Activated T-cell treated with anti-CD3 and anti-CD28 coated beads, Interleukin-2, amount 50 U/mL, for 72 hours (primary cell): ENCODE measurements around the gene ADGRB3. TPM values are rescaled to one million over a fixed set of nuclear protein-coding genes. Genes with fewer than 3 reads are reported as not detected.
"Not testable (repeated sequence)": the region's sequence is repeated elsewhere in the genome, so short reads cannot be mapped to it uniquely, and the experiment has no call there.

Experiments used
- ATAC-seq, 2 donors: fragments of 150-1000 bp; cut with Tn5 transposase; replicated peaks in 1 of 2; 2 replicates each; pipeline ENCODE4 v1.10.0; 2021; ENCODE audit warnings: moderate library complexity in 2 of 2, mild to moderate bottlenecking in 1 of 2
- DNase-seq, 2 donors: peaks; one replicate each; pipeline ENCODE4 v3.0.0; 2021 to 2022; ENCODE audit warnings: mixed read lengths in 1 of 2
- H3K27ac Mint-ChIP-seq: one replicate; pipeline ENCODE4 v1.8.0; 2022; ENCODE audit warnings: mild to moderate bottlenecking, moderate library complexity, mixed read lengths
- H3K27me3 Mint-ChIP-seq: one replicate; pipeline ENCODE4 v1.8.0; 2022; ENCODE audit warnings: low read depth, mixed read lengths
- H3K36me3 Mint-ChIP-seq, 2 donors: one replicate each; pipeline ENCODE4 v1.8.0; 2022; ENCODE audit warnings: mixed read lengths in 2 of 2, mild to moderate bottlenecking in 1 of 2; ENCODE audit not compliant: insufficient read depth in 2 of 2
- H3K4me1 Mint-ChIP-seq: one replicate; pipeline ENCODE4 v1.8.0; 2022; ENCODE audit warnings: low read depth, mixed read lengths
- H3K4me3 Mint-ChIP-seq, 2 donors: one replicate each; pipeline ENCODE4 v1.8.0; 2022; ENCODE audit warnings: mild to moderate bottlenecking in 2 of 2, mixed read lengths in 2 of 2, moderate library complexity in 2 of 2
- H3K9me3 Mint-ChIP-seq, 2 donors: one replicate each; pipeline ENCODE4 v1.8.0; 2022; ENCODE audit warnings: mixed read lengths in 2 of 2
- total RNA-seq, 2 donors: library from RNA; stranded (reverse); gene quantifications; one replicate each; pipeline ENCODE4 v1.2.3, GENCODE V29; 2022

The ADGRB3 gene
- total RNA-seq, 2 donors from 2014 or later = not detected

DNA sequence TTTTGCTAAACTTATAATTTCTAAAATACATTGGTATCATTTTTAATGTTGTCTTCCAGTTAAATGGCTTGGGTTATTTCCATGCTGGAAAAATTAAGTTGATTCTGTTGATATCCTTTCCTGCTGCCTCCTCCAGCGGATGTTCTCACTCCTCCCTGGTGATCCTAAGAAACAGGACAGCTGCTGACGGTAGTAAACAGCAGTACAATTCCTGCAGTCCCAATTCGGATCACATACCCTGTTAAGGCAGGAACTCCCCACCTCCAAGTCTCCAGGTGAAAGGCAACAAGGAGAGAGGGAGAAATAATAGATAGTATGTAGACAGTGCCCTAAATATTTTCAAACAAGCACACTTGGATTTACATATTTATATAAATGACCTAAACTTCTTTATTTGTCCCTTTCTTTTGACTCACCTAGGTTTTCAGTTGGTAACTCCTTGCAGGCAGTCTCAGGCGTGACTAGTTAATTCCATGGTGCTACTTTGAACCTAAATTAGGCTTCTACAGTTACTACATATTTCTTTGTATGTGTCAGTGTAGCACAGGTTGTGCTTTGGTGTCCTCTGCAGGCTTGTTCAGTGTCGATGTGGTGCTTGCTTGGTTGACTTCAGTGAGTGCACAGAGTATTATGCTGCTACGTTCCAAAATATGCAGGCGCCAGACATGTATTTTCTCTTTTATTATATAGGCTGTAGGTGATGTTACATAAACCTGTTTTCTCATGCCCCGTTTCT lies 126.0 kb downstream of the ADGRB3 start:
- Mint-ChIP-seq H3K36me3 (no peaks in the 10 kb centered on the region), H3K4me1 (no peaks in the 10 kb centered on the region), H3K9me3 (no peaks in the 10 kb centered on the region), H3K4me3 (no peak overlapping the region), H3K27me3 (no peaks in the 10 kb centered on the region), H3K27ac (no peak overlapping the region)
- no peak for DNase-seq
- ATAC-seq = no peak

DNA sequence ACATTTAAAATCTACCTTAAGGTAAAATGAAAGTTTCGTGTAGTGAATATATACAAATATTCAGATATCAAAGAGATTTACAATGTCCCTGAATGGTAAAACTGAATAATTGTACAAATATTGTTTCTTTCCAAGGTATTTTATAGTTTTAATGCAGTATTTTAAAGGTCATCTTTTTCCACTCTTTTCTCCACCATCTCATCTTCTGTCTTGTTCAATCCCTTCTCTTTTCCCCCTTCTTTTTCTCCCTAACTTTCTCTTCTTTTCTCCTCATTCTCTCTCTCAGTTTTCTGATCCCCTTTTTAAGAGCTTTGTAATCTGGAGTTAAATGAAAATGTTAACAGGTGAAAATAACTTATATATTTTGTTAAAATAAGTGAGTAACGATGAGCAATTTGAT lies 126.9 kb downstream of the ADGRB3 start:
- Mint-ChIP-seq H3K9me3 (no peaks in the 10 kb centered on the region), H3K4me3 (no peak overlapping the region), H3K27ac (no peak overlapping the region), H3K27me3 (no peaks in the 10 kb centered on the region), H3K36me3 (no peaks in the 10 kb centered on the region), H3K4me1 (no peaks in the 10 kb centered on the region)
- no peak for ATAC-seq
- DNase-seq = no peak

DNA sequence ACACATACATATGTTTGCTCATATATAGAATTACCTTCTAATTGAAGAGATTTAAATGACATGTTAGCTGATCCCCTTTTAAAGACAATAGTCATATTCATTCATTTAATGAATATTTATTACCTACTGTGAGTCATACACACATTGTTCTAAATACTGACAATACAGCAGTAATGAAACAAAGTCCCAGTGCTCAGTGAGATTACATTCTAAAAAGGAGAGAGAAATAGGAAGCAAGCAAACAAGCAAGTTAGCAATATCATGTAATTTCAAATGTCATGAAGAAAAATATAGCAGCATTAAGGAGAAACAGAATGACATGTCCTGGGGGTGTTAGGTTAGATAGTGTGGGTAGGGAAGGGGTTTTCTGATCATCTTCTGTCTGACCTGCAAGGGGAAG lies 136.3 kb downstream of the ADGRB3 start:
- DNase-seq (no peak), ATAC-seq (no peak)
- no peaks in the 10 kb centered on the region for H3K4me1 Mint-ChIP-seq
- no peaks in the 10 kb centered on the region for H3K36me3 Mint-ChIP-seq
- no peak overlapping the region for H3K27ac Mint-ChIP-seq
- H3K4me3 Mint-ChIP-seq = no peak overlapping the region
- H3K9me3 Mint-ChIP-seq = no peaks in the 10 kb centered on the region
- no peaks in the 10 kb centered on the region for H3K27me3 Mint-ChIP-seq

DNA sequence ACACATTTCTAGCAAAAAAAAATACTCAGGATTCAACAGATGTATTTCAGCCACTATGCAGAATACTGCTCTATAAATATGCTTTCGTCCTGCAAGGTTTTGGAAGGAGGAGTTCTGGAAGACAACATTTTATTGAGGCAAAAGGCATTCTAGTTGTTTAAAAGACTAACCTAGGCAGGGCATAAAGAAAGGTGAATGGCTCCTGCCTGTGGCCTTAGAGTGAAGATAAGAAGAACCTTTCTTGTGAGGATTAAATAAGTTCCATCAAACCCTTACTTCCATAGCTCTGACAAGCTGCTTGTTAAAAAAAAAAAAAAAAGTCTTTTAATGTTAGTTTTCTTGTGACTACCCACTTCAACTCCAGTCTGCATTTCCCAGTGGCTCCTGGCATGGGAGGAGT lies 139.8 kb downstream of the ADGRB3 start:
- no peaks in the 10 kb centered on the region for H3K4me1 Mint-ChIP-seq
- no peak for DNase-seq

DNA sequence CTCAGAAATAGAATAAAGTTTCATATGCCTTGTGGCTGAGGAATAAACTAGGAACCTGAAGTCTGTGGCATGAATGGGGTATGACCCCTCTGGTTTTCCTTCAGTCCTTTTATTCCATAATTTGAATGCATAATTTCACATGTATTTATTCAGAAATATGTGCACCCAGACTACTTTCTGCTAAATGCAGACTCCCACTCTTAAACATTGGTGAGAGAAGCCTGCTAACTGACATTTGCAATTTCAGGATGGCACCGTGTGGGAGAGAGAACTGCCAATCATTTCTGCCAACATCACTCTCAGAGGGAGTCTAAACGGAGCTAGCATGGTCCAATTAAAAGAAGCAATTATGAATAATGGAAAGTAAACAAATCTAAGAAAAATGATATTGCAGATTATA lies 141.3 kb downstream of the ADGRB3 start:
- Mint-ChIP-seq H3K27me3 (no peaks in the 10 kb centered on the region), H3K36me3 (no peaks in the 10 kb centered on the region), H3K9me3 (no peaks in the 10 kb centered on the region), H3K4me3 (no peak overlapping the region), H3K4me1 (no peaks in the 10 kb centered on the region), H3K27ac (no peak overlapping the region)
- DNase-seq (no peak), ATAC-seq (no peak)

More for the DNA sequence above, 139.8 kb downstream of the ADGRB3 start:
- no peaks in the 10 kb centered on the region for H3K9me3 Mint-ChIP-seq
- H3K27ac Mint-ChIP-seq = no peak overlapping the region
- no peaks in the 10 kb centered on the region for H3K36me3 Mint-ChIP-seq
- H3K27me3 Mint-ChIP-seq = no peaks in the 10 kb centered on the region
- no peak for ATAC-seq
- H3K4me3 Mint-ChIP-seq = no peak overlapping the region

DNA sequence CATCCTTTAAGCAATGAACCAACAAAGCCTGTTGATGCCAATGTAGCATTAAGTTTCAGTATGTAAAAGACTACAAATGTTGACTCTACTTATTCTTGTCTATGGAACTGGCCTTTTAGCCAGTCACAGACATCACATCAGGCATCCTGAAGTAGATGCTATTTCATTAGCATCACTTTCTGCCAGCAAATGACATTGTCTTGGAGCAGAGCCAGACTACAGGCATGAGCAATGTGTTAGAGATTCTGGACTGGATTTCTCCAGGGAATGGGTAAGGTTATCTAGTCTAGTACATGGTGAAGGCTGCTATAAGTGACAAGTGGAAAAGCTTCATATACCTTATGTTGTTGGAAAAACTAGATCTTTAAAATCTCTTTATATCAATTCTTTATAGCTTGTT lies 142.9 kb downstream of the ADGRB3 start:
- Mint-ChIP-seq H3K27ac (no peak overlapping the region), H3K4me1 (no peaks in the 10 kb centered on the region), H3K9me3 (no peaks in the 10 kb centered on the region), H3K4me3 (no peak overlapping the region), H3K36me3 (no peaks in the 10 kb centered on the region), H3K27me3 (no peaks in the 10 kb centered on the region)
- DNase-seq (no peak), ATAC-seq (no peak)

DNA sequence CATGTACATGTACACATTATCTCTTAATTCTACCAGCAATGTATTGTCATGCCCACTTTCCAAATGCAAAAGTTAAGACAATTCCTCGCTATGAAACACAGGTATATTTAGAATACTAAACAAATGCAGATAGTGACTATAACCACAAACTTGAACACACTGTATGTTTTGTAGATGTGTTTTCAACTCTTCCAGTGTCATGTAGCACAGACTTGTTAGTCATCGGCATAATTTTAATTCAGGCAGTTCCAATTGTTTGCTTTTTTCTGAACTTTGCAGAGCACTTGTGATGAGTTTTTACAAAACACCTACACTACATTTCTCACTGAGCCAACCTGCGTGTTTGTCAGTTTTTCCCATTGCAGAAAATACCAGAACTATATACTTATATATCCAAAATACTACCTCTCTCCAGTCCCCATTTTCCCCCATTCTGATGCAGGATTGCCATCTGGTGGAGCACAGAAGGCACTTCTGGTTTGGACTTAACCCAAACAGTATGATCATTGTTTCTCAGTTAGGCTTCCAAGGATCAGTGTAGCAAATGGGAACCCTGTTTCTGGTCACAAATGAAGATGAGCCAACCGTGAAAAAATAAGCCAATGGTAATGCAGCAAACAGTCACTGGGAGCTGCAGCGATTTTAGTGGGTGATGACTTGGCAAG lies 143.4 kb downstream of the ADGRB3 start:
- DNase-seq (peak in 1 of 2 donors; percentile 1), ATAC-seq (no peak)
- Mint-ChIP-seq H3K36me3 (no peaks in the 10 kb centered on the region), H3K4me1 (no peaks in the 10 kb centered on the region), H3K9me3 (peaks cover 0 to 2% of the 10 kb centered on the region in 2 donors), H3K27me3 (no peaks in the 10 kb centered on the region), H3K27ac (no peak overlapping the region), H3K4me3 (no peak overlapping the region)

DNA sequence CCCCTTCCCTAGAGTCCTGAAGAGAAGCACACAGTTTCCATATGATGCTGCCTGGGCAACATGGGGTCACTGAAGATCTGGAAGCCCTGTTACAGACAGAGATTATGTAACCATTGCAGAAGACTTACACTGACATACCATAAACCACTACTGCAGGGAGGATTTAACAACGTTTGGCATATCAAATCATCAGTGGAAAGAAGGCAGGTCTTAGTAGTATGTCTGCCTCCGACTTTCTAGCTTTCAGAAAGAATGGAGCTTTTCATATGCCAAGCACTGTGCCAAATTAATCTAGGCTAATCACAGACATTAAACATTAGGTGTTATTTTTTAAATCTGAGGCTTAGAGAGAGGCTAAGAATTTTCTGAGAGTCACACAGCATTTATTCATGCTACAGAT lies 144.3 kb downstream of the ADGRB3 start:
- H3K9me3 Mint-ChIP-seq = peaks cover 0 to 2% of the 10 kb centered on the region in 2 donors
- DNase-seq = no peak
- H3K4me3 Mint-ChIP-seq = no peak overlapping the region
- H3K36me3 Mint-ChIP-seq = no peaks in the 10 kb centered on the region
- no peak for ATAC-seq
- no peaks in the 10 kb centered on the region for H3K27me3 Mint-ChIP-seq
- H3K27ac Mint-ChIP-seq = no peak overlapping the region
- no peaks in the 10 kb centered on the region for H3K4me1 Mint-ChIP-seq

DNA sequence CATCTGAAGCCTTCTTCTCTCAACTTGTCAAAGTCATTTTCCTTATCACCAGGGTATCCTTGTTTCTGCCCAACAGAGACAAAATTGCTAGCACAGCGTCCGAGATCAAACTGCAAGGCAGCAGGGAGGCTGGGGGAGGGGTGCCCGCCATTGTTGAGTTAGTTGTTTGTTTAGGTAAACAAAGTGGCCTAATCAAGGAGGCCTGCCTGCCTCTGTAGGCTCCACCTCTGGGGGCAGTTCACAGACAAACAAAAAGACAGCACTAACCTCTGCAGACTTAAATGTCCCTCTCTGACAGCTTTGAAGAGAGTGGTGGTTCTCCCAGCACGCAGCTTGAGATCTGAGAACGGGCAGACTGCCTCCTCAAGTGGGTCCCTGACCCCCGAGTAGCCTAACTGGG lies 155.0 kb downstream of the ADGRB3 start:
- ATAC-seq, H3K4me3 Mint-ChIP-seq, DNase-seq, H3K27ac Mint-ChIP-seq, H3K27me3 Mint-ChIP-seq, H3K4me1 Mint-ChIP-seq, H3K36me3 Mint-ChIP-seq: not testable (repeated sequence)
- peaks cover 0 to 12% of the 10 kb centered on the region in 2 donors for H3K9me3 Mint-ChIP-seq

DNA sequence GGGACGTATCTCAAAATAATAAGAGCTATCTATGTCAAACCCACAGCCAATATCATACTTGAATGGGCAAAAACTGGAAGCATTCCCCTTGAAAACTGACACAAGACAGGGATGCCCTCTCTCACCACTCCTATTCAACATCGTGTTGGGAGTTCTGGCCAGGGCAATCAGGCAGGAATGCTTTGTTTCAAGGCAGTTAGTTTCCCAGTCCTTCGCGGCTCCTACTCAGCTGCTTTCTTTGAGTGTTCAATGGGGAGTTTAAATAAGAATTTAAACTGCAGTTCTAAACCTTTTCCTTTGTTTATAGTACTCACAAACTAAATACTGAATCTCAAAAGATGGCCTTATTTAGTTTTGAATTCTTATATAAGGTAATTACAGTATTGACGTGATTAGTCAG lies 179.9 kb downstream of the ADGRB3 start:
- not testable (repeated sequence) for ATAC-seq, H3K9me3 Mint-ChIP-seq, H3K36me3 Mint-ChIP-seq, H3K4me1 Mint-ChIP-seq, H3K4me3 Mint-ChIP-seq, H3K27ac Mint-ChIP-seq, H3K27me3 Mint-ChIP-seq, DNase-seq

DNA sequence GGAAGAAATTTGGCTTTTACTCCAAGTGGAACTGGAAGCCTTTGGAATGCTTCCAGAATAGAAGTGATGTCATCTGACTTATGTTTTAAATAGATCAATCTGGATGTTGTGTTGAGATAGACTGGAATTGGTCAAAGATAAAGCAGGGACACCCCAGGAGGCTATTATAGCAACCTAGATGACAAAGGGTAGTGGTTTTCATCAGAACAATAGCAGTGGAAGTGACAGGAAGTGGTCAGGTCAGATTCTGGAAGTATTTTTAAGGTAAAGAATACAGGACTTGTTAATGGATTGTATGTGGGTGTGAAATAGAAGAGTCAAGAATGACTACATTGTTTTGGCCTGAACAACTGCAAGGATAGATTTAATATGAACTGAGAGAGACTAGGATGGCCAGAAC lies 191.4 kb downstream of the ADGRB3 start:
- no peaks in the 10 kb centered on the region for H3K27me3 Mint-ChIP-seq
- peaks cover 0 to 7% of the 10 kb centered on the region in 2 donors for H3K9me3 Mint-ChIP-seq
- H3K4me3 Mint-ChIP-seq = no peak overlapping the region
- no peaks in the 10 kb centered on the region for H3K36me3 Mint-ChIP-seq
- H3K27ac Mint-ChIP-seq = no peak overlapping the region
- DNase-seq = no peak
- H3K4me1 Mint-ChIP-seq = no peaks in the 10 kb centered on the region
- no peak for ATAC-seq

DNA sequence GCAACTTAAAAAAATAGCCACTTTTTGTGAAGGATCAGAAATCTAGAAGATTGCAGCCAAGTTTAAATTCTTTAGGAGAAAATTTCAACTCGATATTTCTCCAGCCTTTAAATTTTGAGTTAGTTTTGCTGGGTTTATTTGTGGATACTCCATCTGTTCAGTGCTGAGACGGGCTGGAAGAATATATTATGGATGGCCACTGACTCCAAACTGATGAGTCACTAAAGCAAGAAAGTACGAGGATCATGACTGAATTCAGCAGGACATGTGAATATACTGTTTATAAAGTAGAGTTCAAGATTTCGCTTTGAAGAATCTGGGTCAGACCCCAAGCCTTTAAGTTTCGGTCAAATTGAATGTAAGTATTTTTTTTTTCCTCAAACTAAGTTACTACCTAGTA lies 199.5 kb downstream of the ADGRB3 start:
- Mint-ChIP-seq H3K4me3 (no peak overlapping the region), H3K9me3 (peaks cover 0 to 9% of the 10 kb centered on the region in 2 donors), H3K27me3 (no peaks in the 10 kb centered on the region), H3K27ac (no peak overlapping the region), H3K36me3 (no peaks in the 10 kb centered on the region), H3K4me1 (no peaks in the 10 kb centered on the region)
- no peak for ATAC-seq
- no peak for DNase-seq

DNA sequence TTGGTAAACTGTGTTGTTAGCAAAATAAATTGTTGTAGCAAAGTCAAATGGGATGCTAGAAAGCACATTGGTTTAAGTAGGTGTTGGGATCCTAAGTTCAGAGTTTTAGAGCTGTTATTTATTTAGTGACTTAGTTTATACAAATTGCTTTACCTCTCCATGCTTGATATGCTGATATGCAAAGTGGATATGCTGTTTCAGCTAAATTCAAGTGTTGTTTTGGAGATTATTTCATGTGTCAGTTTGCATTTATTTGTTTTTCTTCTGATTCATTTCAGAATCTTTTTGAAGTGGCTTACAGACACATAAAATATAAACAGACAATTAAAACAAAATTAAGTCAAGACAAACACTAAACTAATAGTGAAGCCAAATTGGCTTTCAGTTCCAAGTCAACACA lies 203.5 kb downstream of the ADGRB3 start:
- DNase-seq (no peak), ATAC-seq (no peak)
- H3K27ac Mint-ChIP-seq = no peak overlapping the region
- H3K4me3 Mint-ChIP-seq = no peak overlapping the region
- H3K9me3 Mint-ChIP-seq = peaks cover 4 to 10% of the 10 kb centered on the region in 2 donors
- H3K36me3 Mint-ChIP-seq = no peaks in the 10 kb centered on the region
- H3K4me1 Mint-ChIP-seq = no peaks in the 10 kb centered on the region
- H3K27me3 Mint-ChIP-seq = no peaks in the 10 kb centered on the region

DNA sequence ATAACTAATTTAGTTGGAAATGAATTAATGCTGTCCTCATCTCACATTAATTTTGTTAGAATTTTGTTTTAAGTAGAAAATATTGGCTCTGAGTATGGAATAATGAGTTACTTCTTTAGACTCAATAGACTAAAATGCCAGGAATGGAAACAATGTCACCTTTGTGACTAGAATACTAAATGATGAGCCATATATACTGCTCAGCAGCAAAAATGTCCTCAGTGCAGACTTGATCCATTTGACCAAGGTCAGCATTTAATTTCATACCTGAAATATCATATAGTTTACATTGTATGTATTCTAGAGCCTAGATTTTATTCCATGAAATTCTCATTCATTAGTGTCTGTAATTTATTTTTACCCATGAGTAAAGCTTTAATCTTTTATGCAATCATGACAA lies 217.7 kb downstream of the ADGRB3 start:
- H3K9me3 Mint-ChIP-seq = peaks cover 2 to 4% of the 10 kb centered on the region in 2 donors
- no peak for ATAC-seq
- H3K4me1 Mint-ChIP-seq = no peaks in the 10 kb centered on the region
- no peaks in the 10 kb centered on the region for H3K36me3 Mint-ChIP-seq
- no peak overlapping the region for H3K27ac Mint-ChIP-seq
- DNase-seq = no peak
- H3K4me3 Mint-ChIP-seq = no peak overlapping the region
- no peaks in the 10 kb centered on the region for H3K27me3 Mint-ChIP-seq
